GM12801 (cell line): ENCODE data around the gene C19orf44.

Source experiments
- CTCF ChIP-seq: IDR thresholded peaks from one replicate; pipeline ENCODE4 v1.5.1; 2011; ENCODE audit warnings: control low read depth; ENCODE audit not compliant: insufficient read length; ENCODE audit errors: extremely low read depth

C19orf44 gene

GRCh38 chr19:16524991-16525734, 29.0 kb downstream of the C19orf44 start:
- TF ChIP-seq CTCF: no peak

GRCh38 chr19:16525751-16526481, 29.7 kb downstream of the C19orf44 start:
- no peak for TF ChIP-seq CTCF

DNA sequence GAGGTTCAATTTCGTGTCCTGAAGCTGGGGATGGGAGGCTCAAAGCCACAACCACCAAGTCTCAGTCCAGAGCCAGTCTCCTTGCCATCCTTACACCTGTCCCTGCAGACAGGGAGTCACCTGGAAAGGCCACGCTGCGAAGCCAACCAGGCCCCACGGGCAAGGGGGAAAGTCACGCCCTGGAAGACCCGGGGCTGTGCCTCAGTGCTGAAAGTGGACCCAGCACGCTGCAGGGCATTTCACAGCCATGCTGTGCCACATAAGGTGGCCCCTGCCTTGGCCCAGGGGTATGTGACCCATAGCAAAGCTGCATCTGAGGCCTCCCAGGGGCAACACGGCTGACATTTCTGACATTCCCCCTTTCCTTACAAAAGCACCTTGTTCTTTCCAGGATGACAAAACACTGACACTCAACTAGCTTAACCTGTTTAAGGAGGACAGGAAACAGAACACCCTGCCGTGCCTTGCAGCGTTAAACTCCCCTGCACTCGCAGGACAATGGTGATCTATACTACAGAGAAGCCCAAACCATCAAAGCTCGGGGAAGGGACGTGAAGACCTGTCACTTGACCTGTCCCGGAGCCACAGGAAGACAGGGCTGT, 31.2 kb downstream of the C19orf44 start:
- no peak for TF ChIP-seq CTCF

GRCh38 chr19:16527971-16528521, 31.9 kb downstream of the C19orf44 start:
- TF ChIP-seq CTCF: no peak

- TF ChIP-seq CTCF: no peak
Observed at GRCh38 chr19:16529466-16530144, 33.4 kb downstream of the C19orf44 start.

- no peak for TF ChIP-seq CTCF
Observed at GRCh38 chr19:16530540-16531379, 34.6 kb downstream of the C19orf44 start.
